HEK293 (cell line): ENCODE results near the gene C6orf141.

Experiments used
- CTCF ChIA-PET: fragments of 350-600 bp; formaldehyde crosslinking; extraction: SDS; loops from one replicate; lab custom pipeline; 2021; ENCODE audit warnings: antibody characterized with exemption; lab: Yijun Ruan, JAX
- POLR2A ChIA-PET: fragments of 300-600 bp; formaldehyde crosslinking; extraction: SDS; loops from one replicate; lab custom pipeline; 2020; ENCODE audit warnings: antibody characterized with exemption, inconsistent platforms; lab: Yijun Ruan, JAX
- H3K27ac ChIP-seq: fragments of 200-500 bp; sonication (Bioruptor generic); 2 replicates; pipeline ENCODE4 v1.5.1; 2014; ENCODE audit warnings: low read depth, low read length, control low read depth, inconsistent platforms; ENCODE audit errors: extremely low read depth
- H3K36me3 ChIP-seq, 2 experiments: fragments of 200-500 bp in 1 of 2; sonication (Bioruptor generic) in 1 of 2; 1 replicate in 1 of 2; 2 replicates in 1 of 2; pipeline ENCODE4 v1.5.1; 2014 to 2017; ENCODE audit warnings: inconsistent platforms in 2 of 2, low read length in 2 of 2; ENCODE audit not compliant: control insufficient read depth in 2 of 2, insufficient read depth in 1 of 2
- H3K4me1 ChIP-seq: fragments of 200-500 bp; sonication (Bioruptor generic); 2 replicates; pipeline ENCODE4 v1.5.1; 2014; ENCODE audit warnings: mild to moderate bottlenecking, low read length, inconsistent platforms; ENCODE audit not compliant: control insufficient read depth, insufficient read depth
- H3K4me3 ChIP-seq: 2 replicates; pipeline ENCODE4 v1.5.1; 2011; ENCODE audit warnings: low read depth, mild to moderate bottlenecking, control low read depth, low read length, moderate library complexity
- H3K9me3 ChIP-seq: fragments of 200-500 bp; sonication (Bioruptor generic); 2 replicates; pipeline ENCODE4 v1.5.1; 2014; ENCODE audit warnings: low read depth, low read length, inconsistent platforms; ENCODE audit not compliant: control insufficient read depth, insufficient read depth
- AEBP2 ChIP-seq: fragments of 450-650 bp; formaldehyde crosslinking; IDR thresholded peaks from 2 replicates; pipeline ENCODE4 v1.5.1; 2016; ENCODE audit warnings: missing biosample characterization, missing genetic modification characterization, borderline replicate concordance
- ATF2 ChIP-seq: fragments of 450-650 bp; formaldehyde crosslinking; IDR thresholded peaks from 2 replicates; pipeline ENCODE4 v1.5.1; 2016; ENCODE audit warnings: missing biosample characterization, missing genetic modification characterization, low read depth
- HOXC10 ChIP-seq: sonication (generic); formaldehyde crosslinking; IDR thresholded peaks from 2 replicates; pipeline ENCODE4 v1.8.1; 2023; ENCODE audit warnings: mild to moderate bottlenecking, missing genetic modification reagents
- HOXD13 ChIP-seq: sonication (generic); formaldehyde crosslinking; IDR thresholded peaks from 2 replicates; pipeline ENCODE4 v1.8.0; 2022; ENCODE audit warnings: missing genetic modification reagents, borderline replicate concordance
- KLF10 ChIP-seq: fragments of 450-650 bp; IDR thresholded peaks from 2 replicates; pipeline ENCODE4 v1.5.1; 2018; ENCODE audit warnings: missing biosample characterization, mild to moderate bottlenecking, missing genetic modification characterization
- SCRT1 ChIP-seq: fragments of 450-650 bp; formaldehyde crosslinking; IDR thresholded peaks from 2 replicates; pipeline ENCODE4 v1.5.1; 2016; ENCODE audit warnings: missing biosample characterization, missing genetic modification characterization, borderline replicate concordance
- SP3 ChIP-seq: fragments of 450-650 bp; formaldehyde crosslinking; IDR thresholded peaks from 2 replicates; pipeline ENCODE4 v1.5.1; 2016; ENCODE audit warnings: missing biosample characterization, missing genetic modification characterization
- TRIM28 ChIP-seq: IDR thresholded peaks from 2 replicates; pipeline ENCODE4 v1.6.1; 2011; ENCODE audit warnings: low read length, control low read depth, borderline replicate concordance
- ZBTB7A ChIP-seq: fragments of 450-650 bp; formaldehyde crosslinking; IDR thresholded peaks from 2 replicates; pipeline ENCODE4 v1.5.1; 2016; ENCODE audit warnings: low read depth, missing biosample characterization, missing genetic modification characterization
- ZBTB8A ChIP-seq: fragments of 450-650 bp; formaldehyde crosslinking; IDR thresholded peaks from 2 replicates; pipeline ENCODE4 v1.5.1; 2016; ENCODE audit warnings: missing biosample characterization, missing genetic modification characterization
- ZEB2 ChIP-seq: fragments of 450-650 bp; formaldehyde crosslinking; IDR thresholded peaks from 2 replicates; pipeline ENCODE4 v1.5.1; 2016; ENCODE audit warnings: missing biosample characterization, missing genetic modification characterization
- ZNF184 ChIP-seq: fragments of 450-650 bp; IDR thresholded peaks from 2 replicates; pipeline ENCODE4 v1.5.1; 2018; ENCODE audit warnings: missing biosample characterization, mild to moderate bottlenecking, missing genetic modification characterization
- ZNF214 ChIP-seq: fragments of 450-650 bp; formaldehyde crosslinking; IDR thresholded peaks from 2 replicates; pipeline ENCODE4 v1.5.1; 2017; ENCODE audit warnings: missing biosample characterization, mild to moderate bottlenecking, missing genetic modification characterization, borderline replicate concordance
- ZNF280C ChIP-seq: fragments of 450-650 bp; formaldehyde crosslinking; IDR thresholded peaks from 2 replicates; pipeline ENCODE4 v1.5.1; 2016; ENCODE audit warnings: missing biosample characterization, missing genetic modification characterization
- ZNF350 ChIP-seq: fragments of 450-650 bp; formaldehyde crosslinking; IDR thresholded peaks from 2 replicates; pipeline ENCODE4 v1.5.0; 2017; ENCODE audit warnings: missing biosample characterization, mild to moderate bottlenecking, missing genetic modification characterization
- ZNF501 ChIP-seq: fragments of 450-650 bp; formaldehyde crosslinking; IDR thresholded peaks from 2 replicates; pipeline ENCODE4 v1.5.1; 2016; ENCODE audit warnings: missing biosample characterization, missing genetic modification characterization
- ZNF530 ChIP-seq: fragments of 450-650 bp; formaldehyde crosslinking; IDR thresholded peaks from 2 replicates; pipeline ENCODE4 v1.5.1; 2016; ENCODE audit warnings: low read depth, missing biosample characterization, missing genetic modification characterization
- ZNF549 ChIP-seq: fragments of 450-650 bp; IDR thresholded peaks from 2 replicates; pipeline ENCODE4 v1.5.1; 2018; ENCODE audit warnings: missing biosample characterization, missing genetic modification characterization, mild to moderate bottlenecking, inconsistent platforms, moderate library complexity
- ZNF558 ChIP-seq: fragments of 450-650 bp; formaldehyde crosslinking; IDR thresholded peaks from 2 replicates; pipeline ENCODE4 v1.5.1; 2016; ENCODE audit warnings: missing biosample characterization, missing genetic modification characterization
- ZNF600 ChIP-seq: fragments of 450-650 bp; formaldehyde crosslinking; IDR thresholded peaks from 2 replicates; pipeline ENCODE4 v1.5.1; 2016; ENCODE audit warnings: missing biosample characterization, missing genetic modification characterization
- ZNF624 ChIP-seq: fragments of 450-650 bp; formaldehyde crosslinking; IDR thresholded peaks from 2 replicates; pipeline ENCODE4 v1.5.1; 2017; ENCODE audit warnings: missing biosample characterization, missing genetic modification characterization
- ZNF629 ChIP-seq: fragments of 450-650 bp; formaldehyde crosslinking; IDR thresholded peaks from 2 replicates; pipeline ENCODE4 v1.5.1; 2017; ENCODE audit warnings: missing biosample characterization, missing genetic modification characterization
- ZNF670 ChIP-seq: fragments of 450-650 bp; formaldehyde crosslinking; IDR thresholded peaks from 2 replicates; pipeline ENCODE4 v1.5.1; 2016; ENCODE audit warnings: missing biosample characterization, missing genetic modification characterization, low read depth
- ZNF692 ChIP-seq: fragments of 450-650 bp; formaldehyde crosslinking; IDR thresholded peaks from 2 replicates; pipeline ENCODE4 v1.5.1; 2016; ENCODE audit warnings: missing biosample characterization, missing genetic modification characterization
- ZNF777 ChIP-seq: fragments of 450-650 bp; formaldehyde crosslinking; IDR thresholded peaks from 2 replicates; pipeline ENCODE4 v1.5.1; 2017; ENCODE audit warnings: missing biosample characterization, missing genetic modification characterization, borderline replicate concordance
- ZNF792 ChIP-seq: fragments of 450-650 bp; formaldehyde crosslinking; IDR thresholded peaks from 2 replicates; pipeline ENCODE4 v1.5.1; 2016; ENCODE audit warnings: missing biosample characterization, missing genetic modification characterization
- ZSCAN16 ChIP-seq: fragments of 450-650 bp; formaldehyde crosslinking; IDR thresholded peaks from 2 replicates; pipeline ENCODE4 v1.5.1; 2016; ENCODE audit warnings: missing biosample characterization, missing genetic modification characterization
- TF ChIP-seq, protein P1 (sequence below): fragments of 450-650 bp; formaldehyde crosslinking; IDR thresholded peaks from 2 replicates; pipeline ENCODE4 v1.5.1; 2016; ENCODE audit warnings: missing biosample characterization, missing genetic modification characterization

The C6orf141 gene

DNA sequence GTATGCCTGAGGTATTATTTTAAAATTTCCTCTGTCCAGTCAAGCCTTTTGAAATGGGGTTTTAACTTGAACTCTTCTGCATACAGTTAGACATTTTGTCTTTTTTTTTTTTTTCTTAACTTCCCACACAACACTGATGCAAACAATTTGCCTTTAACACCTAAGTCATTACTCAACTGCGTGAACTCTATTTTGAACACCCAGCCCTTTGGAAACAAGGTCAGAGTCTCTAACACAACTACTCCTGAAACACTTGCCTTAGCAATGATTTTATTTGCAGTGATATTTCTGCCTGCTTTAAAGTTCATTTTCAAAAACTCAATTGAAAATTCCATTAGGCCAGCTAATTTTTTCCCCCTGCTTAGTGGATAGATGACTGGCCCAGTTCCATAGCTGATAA is 26.6 kb upstream of the C6orf141 start:
- no peak overlapping the region for H3K4me3 ChIP-seq
- ChIA-PET POLR2A (no interaction called here), CTCF (interaction anchor here (0.7 to 2.5 kb wide), 3 partner anchors 8 to 83 kb away, joined by 4 to 11 read pairs (median 6); no protein-coding TSS in a partner anchor)
- H3K27ac ChIP-seq: no peak overlapping the region
- no peaks in the 10 kb centered on the region for H3K36me3 ChIP-seq
- H3K4me1 ChIP-seq: no peaks in the 10 kb centered on the region
- no peak for TF ChIP-seq SCRT1 (tag by site-specific recombination)
- no peak for TF ChIP-seq TRIM28
- TF ChIP-seq ZNF184: no peak
- TF ChIP-seq ZBTB8A (tag by site-specific recombination): no peak
- no peak for TF ChIP-seq ZSCAN16 (tag by site-specific recombination)
- TF ChIP-seq ZNF777 (tag by site-specific recombination): no peak
- no peak for TF ChIP-seq SP3 (tag by site-specific recombination)
- TF ChIP-seq ZNF530 (tag by site-specific recombination): no peak
- no peak for TF ChIP-seq ZNF692 (tag by site-specific recombination)
- TF ChIP-seq, protein P1, sequence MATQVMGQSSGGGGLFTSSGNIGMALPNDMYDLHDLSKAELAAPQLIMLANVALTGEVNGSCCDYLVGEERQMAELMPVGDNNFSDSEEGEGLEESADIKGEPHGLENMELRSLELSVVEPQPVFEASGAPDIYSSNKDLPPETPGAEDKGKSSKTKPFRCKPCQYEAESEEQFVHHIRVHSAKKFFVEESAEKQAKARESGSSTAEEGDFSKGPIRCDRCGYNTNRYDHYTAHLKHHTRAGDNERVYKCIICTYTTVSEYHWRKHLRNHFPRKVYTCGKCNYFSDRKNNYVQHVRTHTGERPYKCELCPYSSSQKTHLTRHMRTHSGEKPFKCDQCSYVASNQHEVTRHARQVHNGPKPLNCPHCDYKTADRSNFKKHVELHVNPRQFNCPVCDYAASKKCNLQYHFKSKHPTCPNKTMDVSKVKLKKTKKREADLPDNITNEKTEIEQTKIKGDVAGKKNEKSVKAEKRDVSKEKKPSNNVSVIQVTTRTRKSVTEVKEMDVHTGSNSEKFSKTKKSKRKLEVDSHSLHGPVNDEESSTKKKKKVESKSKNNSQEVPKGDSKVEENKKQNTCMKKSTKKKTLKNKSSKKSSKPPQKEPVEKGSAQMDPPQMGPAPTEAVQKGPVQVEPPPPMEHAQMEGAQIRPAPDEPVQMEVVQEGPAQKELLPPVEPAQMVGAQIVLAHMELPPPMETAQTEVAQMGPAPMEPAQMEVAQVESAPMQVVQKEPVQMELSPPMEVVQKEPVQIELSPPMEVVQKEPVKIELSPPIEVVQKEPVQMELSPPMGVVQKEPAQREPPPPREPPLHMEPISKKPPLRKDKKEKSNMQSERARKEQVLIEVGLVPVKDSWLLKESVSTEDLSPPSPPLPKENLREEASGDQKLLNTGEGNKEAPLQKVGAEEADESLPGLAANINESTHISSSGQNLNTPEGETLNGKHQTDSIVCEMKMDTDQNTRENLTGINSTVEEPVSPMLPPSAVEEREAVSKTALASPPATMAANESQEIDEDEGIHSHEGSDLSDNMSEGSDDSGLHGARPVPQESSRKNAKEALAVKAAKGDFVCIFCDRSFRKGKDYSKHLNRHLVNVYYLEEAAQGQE (tag by site-specific recombination): no peak
- TF ChIP-seq ATF2 (tag by site-specific recombination): no peak
- no peak for TF ChIP-seq AEBP2
- TF ChIP-seq HOXC10 (CRISPR knock-in tag): no peak
- TF ChIP-seq ZNF629 (tag by site-specific recombination): no peak
- TF ChIP-seq HOXD13 (CRISPR knock-in tag): no peak
- no peak for TF ChIP-seq ZEB2
- no peak for TF ChIP-seq ZBTB7A (tag by site-specific recombination)
- no peaks in the 10 kb centered on the region for H3K9me3 ChIP-seq

DNA sequence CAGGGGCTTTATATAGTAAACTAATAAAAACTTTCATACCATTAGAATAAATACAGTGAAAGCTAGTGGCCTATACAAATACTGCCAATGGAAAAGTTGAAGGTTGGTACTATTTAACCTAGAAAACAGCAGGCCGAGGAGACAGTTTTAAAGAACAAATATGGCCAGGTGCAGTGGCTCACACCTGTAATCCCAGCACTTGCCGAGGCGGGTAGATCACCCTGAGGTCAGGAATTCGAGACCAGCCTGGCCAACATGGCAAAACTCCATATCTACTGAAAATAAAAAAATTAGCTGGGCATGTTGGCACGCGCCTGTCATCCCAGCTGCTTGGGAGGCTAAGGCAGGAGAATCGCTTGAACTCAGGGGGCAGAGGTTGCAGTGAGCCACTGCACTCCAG is 25.9 kb upstream of the C6orf141 start:
- no peaks in the 10 kb centered on the region for H3K9me3 ChIP-seq
- H3K4me3 ChIP-seq: no peak overlapping the region
- H3K36me3 ChIP-seq: no peaks in the 10 kb centered on the region
- POLR2A ChIA-PET: no interaction called here
- no peaks in the 10 kb centered on the region for H3K4me1 ChIP-seq
- no peak overlapping the region for H3K27ac ChIP-seq
- CTCF ChIA-PET: interaction anchor here (0.7 to 2.5 kb wide), 4 partner anchors 8 to 83 kb away, joined by 3 to 11 read pairs (median 5); no protein-coding TSS in a partner anchor
- TF ChIP-seq ZNF670 (tag by site-specific recombination): no peak
- no peak for TF ChIP-seq ZBTB8A (tag by site-specific recombination)
- no peak for TF ChIP-seq ZNF558 (tag by site-specific recombination)
- TF ChIP-seq ZNF549 (tag by site-specific recombination): no peak
- TF ChIP-seq ZNF624 (tag by site-specific recombination): no peak
- TF ChIP-seq ZNF214 (tag by site-specific recombination): no peak
- TF ChIP-seq ZNF350 (tag by site-specific recombination): no peak
- TF ChIP-seq ZNF792 (tag by site-specific recombination): no peak
- no peak for TF ChIP-seq ZNF600
- no peak for TF ChIP-seq ZNF280C (tag by site-specific recombination)
- no peak for TF ChIP-seq KLF10 (tag by site-specific recombination)
- no peak for TF ChIP-seq ZNF501 (tag by site-specific recombination)
